Measurements from ENCODE around the gene RNGTT.

The RNGTT gene

DNA sequence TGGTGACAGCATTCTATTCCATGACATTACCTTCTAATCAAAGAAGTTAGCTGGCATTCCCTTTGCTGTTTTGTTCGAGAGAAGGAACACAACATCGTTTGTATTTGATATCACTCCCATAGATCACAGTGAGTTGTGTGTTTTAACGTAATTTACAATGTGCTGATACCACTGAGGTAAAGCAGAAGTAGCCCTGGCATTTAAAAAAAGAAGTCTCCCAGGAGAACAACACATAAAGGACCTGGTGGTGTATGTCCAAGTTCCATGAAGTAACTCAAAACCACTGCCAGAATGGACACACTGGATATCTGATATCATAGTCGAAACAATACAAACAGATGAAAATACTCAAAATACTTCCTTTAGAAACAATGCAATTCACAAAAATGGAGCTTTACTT, 351.7 kb downstream of the RNGTT start:
- Histone ChIP-seq H3K36me3 (ENCODE audit: control insufficient read depth in 1 of 2, insufficient read depth in 2 of 2, low read length in 2 of 2) (peaks cover 0 to 6% of the 10 kb centered on the region in 2 donors), H3K9me3 (ENCODE audit: control insufficient read depth in 1 of 2, low read length in 2 of 2) (no peaks in the 10 kb centered on the region), H3K27me3 (ENCODE audit: low read depth, low read length) (no peaks in the 10 kb centered on the region), H3K27ac (ENCODE audit: low read length) (no peak overlapping the region), H3K4me3 (ENCODE audit: low read depth in 1 of 2, low read length in 2 of 2) (no peak overlapping the region), H3K4me1 (ENCODE audit: control insufficient read depth in 1 of 2, insufficient read depth in 2 of 2, low read length in 2 of 2) (no peaks in the 10 kb centered on the region)

GRCh38 chr6:88609983-88610382, 353.4 kb downstream of the RNGTT start:
- Histone ChIP-seq H3K4me3 (ENCODE audit: low read depth in 1 of 2, low read length in 2 of 2) (no peak overlapping the region), H3K9me3 (ENCODE audit: control insufficient read depth in 1 of 2, low read length in 2 of 2) (no peaks in the 10 kb centered on the region), H3K36me3 (ENCODE audit: control insufficient read depth in 1 of 2, insufficient read depth in 2 of 2, low read length in 2 of 2) (peaks cover 0 to 6% of the 10 kb centered on the region in 2 donors), H3K27me3 (ENCODE audit: low read depth, low read length) (no peaks in the 10 kb centered on the region), H3K27ac (ENCODE audit: low read length) (no peak overlapping the region), H3K4me1 (ENCODE audit: control insufficient read depth in 1 of 2, insufficient read depth in 2 of 2, low read length in 2 of 2) (no peaks in the 10 kb centered on the region)

DNA sequence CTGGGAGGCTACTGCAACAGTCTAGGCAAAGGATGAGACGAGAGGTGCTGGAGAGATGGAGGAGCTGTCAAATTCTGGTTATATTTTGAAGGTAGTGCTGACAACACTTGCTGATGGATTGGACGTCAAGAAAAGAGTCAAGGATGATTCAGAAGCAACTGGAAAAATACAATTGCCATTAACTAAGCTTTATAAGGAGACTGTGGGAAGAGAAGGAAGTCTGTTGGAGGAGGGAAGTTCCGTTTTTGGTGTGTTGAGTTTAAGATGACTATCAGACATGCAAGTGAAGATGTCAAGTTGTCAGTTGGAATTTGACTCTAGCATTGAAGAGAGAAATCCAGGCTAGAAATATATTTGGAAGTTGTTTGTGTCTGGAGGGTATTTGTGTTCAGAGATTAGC, 358.1 kb downstream of the RNGTT start:
- no peaks in the 10 kb centered on the region for H3K27me3 ChIP-seq (ENCODE audit: low read depth, low read length)
- no peaks in the 10 kb centered on the region for H3K9me3 ChIP-seq (ENCODE audit: control insufficient read depth in 1 of 2, low read length in 2 of 2)
- H3K27ac ChIP-seq (ENCODE audit: low read length): no peak overlapping the region
- H3K4me1 ChIP-seq (ENCODE audit: control insufficient read depth in 1 of 2, insufficient read depth in 2 of 2, low read length in 2 of 2): no peaks in the 10 kb centered on the region
- no peaks in the 10 kb centered on the region for H3K36me3 ChIP-seq (ENCODE audit: control insufficient read depth in 1 of 2, insufficient read depth in 2 of 2, low read length in 2 of 2)
- H3K4me3 ChIP-seq (ENCODE audit: low read depth in 1 of 2, low read length in 2 of 2): no peak overlapping the region

- Histone ChIP-seq H3K9me3 (ENCODE audit: control insufficient read depth in 1 of 2, low read length in 2 of 2) (no peaks in the 10 kb centered on the region), H3K4me3 (ENCODE audit: low read depth in 1 of 2, low read length in 2 of 2) (no peak overlapping the region), H3K4me1 (ENCODE audit: control insufficient read depth in 1 of 2, insufficient read depth in 2 of 2, low read length in 2 of 2) (peaks cover 0 to 5% of the 10 kb centered on the region in 2 donors), H3K27me3 (ENCODE audit: low read depth, low read length) (no peaks in the 10 kb centered on the region), H3K27ac (ENCODE audit: low read length) (no peak overlapping the region), H3K36me3 (ENCODE audit: control insufficient read depth in 1 of 2, insufficient read depth in 2 of 2, low read length in 2 of 2) (no peaks in the 10 kb centered on the region)
Measured at GRCh38 chr6:88599571-88599970, 363.8 kb downstream of the RNGTT start.

GRCh38 chr6:88596801-88597200, 366.6 kb downstream of the RNGTT start:
- Histone ChIP-seq H3K36me3 (ENCODE audit: control insufficient read depth in 1 of 2, insufficient read depth in 2 of 2, low read length in 2 of 2) (no peaks in the 10 kb centered on the region), H3K27ac (ENCODE audit: low read length) (no peak overlapping the region), H3K27me3 (ENCODE audit: low read depth, low read length) (no peaks in the 10 kb centered on the region), H3K9me3 (ENCODE audit: control insufficient read depth in 1 of 2, low read length in 2 of 2) (no peaks in the 10 kb centered on the region), H3K4me3 (ENCODE audit: low read depth in 1 of 2, low read length in 2 of 2) (no peak overlapping the region), H3K4me1 (ENCODE audit: control insufficient read depth in 1 of 2, insufficient read depth in 2 of 2, low read length in 2 of 2) (peaks cover 0 to 5% of the 10 kb centered on the region in 2 donors)

- no peaks in the 10 kb centered on the region for H3K27me3 ChIP-seq (ENCODE audit: low read depth, low read length)
Measured at GRCh38 chr6:88588938-88589337, 374.5 kb downstream of the RNGTT start.

DNA sequence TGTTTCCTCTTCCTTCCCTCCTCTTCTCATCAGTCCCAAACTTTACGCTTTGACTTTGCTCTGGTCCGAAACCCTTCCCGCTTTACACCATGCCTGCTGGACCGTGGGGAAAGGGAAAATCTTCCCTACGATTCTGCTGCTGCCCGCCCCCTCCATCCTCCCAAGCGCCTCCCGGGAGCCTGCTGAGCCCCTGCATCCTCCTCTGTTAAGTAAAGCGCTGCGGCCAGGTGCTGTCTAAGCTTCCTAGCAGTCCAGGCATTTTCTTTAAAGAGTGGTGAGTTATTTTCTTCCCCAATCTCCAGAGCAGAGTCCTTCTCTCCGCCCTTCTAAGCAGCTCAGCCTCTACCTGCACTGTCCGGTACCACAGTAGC, 376.3 kb downstream of the RNGTT start:
- Histone ChIP-seq H3K4me1 (ENCODE audit: control insufficient read depth in 1 of 2, insufficient read depth in 2 of 2, low read length in 2 of 2) (peaks cover 0 to 4% of the 10 kb centered on the region in 2 donors), H3K9me3 (ENCODE audit: control insufficient read depth in 1 of 2, low read length in 2 of 2) (no peaks in the 10 kb centered on the region), H3K27ac (ENCODE audit: low read length) (no peak overlapping the region), H3K4me3 (ENCODE audit: low read depth in 1 of 2, low read length in 2 of 2) (no peak overlapping the region), H3K27me3 (ENCODE audit: low read depth, low read length) (no peaks in the 10 kb centered on the region), H3K36me3 (ENCODE audit: control insufficient read depth in 1 of 2, insufficient read depth in 2 of 2, low read length in 2 of 2) (no peaks in the 10 kb centered on the region)

More at GRCh38 chr6:88588938-88589337, 374.5 kb downstream of the RNGTT start:
- Histone ChIP-seq H3K36me3 (ENCODE audit: control insufficient read depth in 1 of 2, insufficient read depth in 2 of 2, low read length in 2 of 2) (no peaks in the 10 kb centered on the region), H3K27ac (ENCODE audit: low read length) (no peak overlapping the region), H3K4me3 (ENCODE audit: low read depth in 1 of 2, low read length in 2 of 2) (no peak overlapping the region), H3K4me1 (ENCODE audit: control insufficient read depth in 1 of 2, insufficient read depth in 2 of 2, low read length in 2 of 2) (peaks cover 0 to 4% of the 10 kb centered on the region in 2 donors), H3K9me3 (ENCODE audit: control insufficient read depth in 1 of 2, low read length in 2 of 2) (no peaks in the 10 kb centered on the region)

GRCh38 chr6:88586371-88587149, 376.9 kb downstream of the RNGTT start:
- Histone ChIP-seq H3K27ac (ENCODE audit: low read length) (no peak overlapping the region), H3K4me3 (ENCODE audit: low read depth in 1 of 2, low read length in 2 of 2) (no peak overlapping the region)

DNA sequence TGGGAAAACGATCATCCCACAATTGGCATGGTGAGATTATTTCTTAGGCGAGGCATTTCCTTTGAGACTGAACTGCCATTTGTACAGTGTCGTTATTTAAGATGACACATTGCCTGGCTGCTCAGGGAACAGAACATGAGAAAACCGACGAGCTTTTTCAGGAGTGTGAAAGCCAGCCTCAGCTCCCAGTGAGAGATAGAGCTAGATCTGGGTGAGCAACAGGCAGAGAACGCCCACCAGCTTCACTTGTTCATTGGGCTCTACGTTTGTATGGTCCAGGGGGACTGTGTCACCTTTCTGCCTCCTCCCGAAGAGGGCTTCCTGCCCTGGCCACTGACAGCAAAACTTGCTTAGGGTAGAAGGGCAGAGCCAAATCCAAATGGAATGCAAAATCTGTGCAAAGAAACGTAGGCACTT, 378.1 kb downstream of the RNGTT start:
- H3K4me3 ChIP-seq (ENCODE audit: low read depth in 1 of 2, low read length in 2 of 2): no peak overlapping the region
- peaks cover 0 to 4% of the 10 kb centered on the region in 2 donors for H3K4me1 ChIP-seq (ENCODE audit: control insufficient read depth in 1 of 2, insufficient read depth in 2 of 2, low read length in 2 of 2)
- no peak overlapping the region for H3K27ac ChIP-seq (ENCODE audit: low read length)
- no peaks in the 10 kb centered on the region for H3K9me3 ChIP-seq (ENCODE audit: control insufficient read depth in 1 of 2, low read length in 2 of 2)
- H3K27me3 ChIP-seq (ENCODE audit: low read depth, low read length): no peaks in the 10 kb centered on the region
- H3K36me3 ChIP-seq (ENCODE audit: control insufficient read depth in 1 of 2, insufficient read depth in 2 of 2, low read length in 2 of 2): no peaks in the 10 kb centered on the region

More at GRCh38 chr6:88586371-88587149, 376.9 kb downstream of the RNGTT start:
- Histone ChIP-seq H3K36me3 (ENCODE audit: control insufficient read depth in 1 of 2, insufficient read depth in 2 of 2, low read length in 2 of 2) (no peaks in the 10 kb centered on the region), H3K27me3 (ENCODE audit: low read depth, low read length) (no peaks in the 10 kb centered on the region), H3K4me1 (ENCODE audit: control insufficient read depth in 1 of 2, insufficient read depth in 2 of 2, low read length in 2 of 2) (peaks cover 0 to 4% of the 10 kb centered on the region in 2 donors), H3K9me3 (ENCODE audit: control insufficient read depth in 1 of 2, low read length in 2 of 2) (no peaks in the 10 kb centered on the region)

GRCh38 chr6:88584581-88585275, 378.7 kb downstream of the RNGTT start:
- Histone ChIP-seq H3K36me3 (ENCODE audit: control insufficient read depth in 1 of 2, insufficient read depth in 2 of 2, low read length in 2 of 2) (no peaks in the 10 kb centered on the region), H3K9me3 (ENCODE audit: control insufficient read depth in 1 of 2, low read length in 2 of 2) (no peaks in the 10 kb centered on the region), H3K27me3 (ENCODE audit: low read depth, low read length) (no peaks in the 10 kb centered on the region), H3K27ac (ENCODE audit: low read length) (no peak overlapping the region), H3K4me1 (ENCODE audit: control insufficient read depth in 1 of 2, insufficient read depth in 2 of 2, low read length in 2 of 2) (peaks cover 0 to 4% of the 10 kb centered on the region in 2 donors), H3K4me3 (ENCODE audit: low read depth in 1 of 2, low read length in 2 of 2) (no peak overlapping the region)

- no peaks in the 10 kb centered on the region for H3K36me3 ChIP-seq (ENCODE audit: control insufficient read depth in 1 of 2, insufficient read depth in 2 of 2, low read length in 2 of 2)
- H3K9me3 ChIP-seq (ENCODE audit: control insufficient read depth in 1 of 2, low read length in 2 of 2): no peaks in the 10 kb centered on the region
- no peak overlapping the region for H3K27ac ChIP-seq (ENCODE audit: low read length)
- no peaks in the 10 kb centered on the region for H3K4me1 ChIP-seq (ENCODE audit: control insufficient read depth in 1 of 2, insufficient read depth in 2 of 2, low read length in 2 of 2)
- no peaks in the 10 kb centered on the region for H3K27me3 ChIP-seq (ENCODE audit: low read depth, low read length)
- H3K4me3 ChIP-seq (ENCODE audit: low read depth in 1 of 2, low read length in 2 of 2): no peak overlapping the region
Measured at GRCh38 chr6:88577461-88577860, 386.0 kb downstream of the RNGTT start.

Measured in muscle layer of duodenum (tissue), 2 donors.